MM.1S (cell line): ENCODE measurements around the gene RGS16.

Source experiments
- DNase-seq: peaks from one replicate; pipeline ENCODE4 v3.0.0-alpha.2; 2015
- H2AFZ ChIP-seq: fragments of 300-600 bp; sonication (generic); 2 replicates; pipeline ENCODE4 v1.6.0; 2016; ENCODE audit warnings: antibody characterized with exemption, low read length
- H3F3A ChIP-seq: fragments of 300-600 bp; sonication (generic); 2 replicates; pipeline ENCODE4 v1.6.1; 2016; ENCODE audit warnings: mild to moderate bottlenecking, antibody characterized with exemption, low read length, moderate library complexity, mixed read lengths; ENCODE audit not compliant: insufficient read depth
- H3K27ac ChIP-seq: fragments of 300-600 bp; sonication (generic); 2 replicates; pipeline ENCODE4 v1.5.1; 2016; ENCODE audit warnings: mild to moderate bottlenecking, low read length
- H3K27me3 ChIP-seq: fragments of 300-600 bp; sonication (generic); replicated peaks from 2 replicates; pipeline ENCODE4 v1.6.0; 2016; ENCODE audit warnings: low read length; ENCODE audit not compliant: insufficient read depth
- H3K36me3 ChIP-seq: fragments of 300-600 bp; sonication (generic); replicated peaks from 2 replicates; pipeline ENCODE4 v1.6.1; 2016; ENCODE audit warnings: mild to moderate bottlenecking, low read length, mixed read lengths; ENCODE audit not compliant: insufficient read depth
- H3K4me1 ChIP-seq: fragments of 300-600 bp; sonication (generic); 2 replicates; pipeline ENCODE4 v1.6.1; 2016; ENCODE audit warnings: low read length, mixed read lengths
- H3K4me2 ChIP-seq: fragments of 300-600 bp; sonication (generic); 2 replicates; pipeline ENCODE4 v1.6.0; 2016; ENCODE audit warnings: low read depth, low read length
- H3K4me3 ChIP-seq: fragments of 300-600 bp; sonication (generic); 2 replicates; pipeline ENCODE4 v1.5.1; 2016; ENCODE audit warnings: low read length, mixed read lengths
- H3K79me2 ChIP-seq: fragments of 300-600 bp; sonication (generic); 2 replicates; pipeline ENCODE4 v1.6.1; 2016; ENCODE audit warnings: mixed run types, low read length, mixed read lengths
- H3K9ac ChIP-seq: fragments of 300-600 bp; sonication (generic); 2 replicates; pipeline ENCODE4 v1.6.1; 2016; ENCODE audit warnings: low read length, mixed read lengths
- H3K9me2 ChIP-seq: fragments of 300-600 bp; sonication (generic); replicated peaks from 2 replicates; pipeline ENCODE4 v1.6.1; 2016; ENCODE audit warnings: mild to moderate bottlenecking, low read length, mixed read lengths; ENCODE audit not compliant: insufficient read depth
- H3K9me3 ChIP-seq: fragments of 300-600 bp; sonication (generic); replicated peaks from 2 replicates; pipeline ENCODE4 v1.6.1; 2016; ENCODE audit warnings: mild to moderate bottlenecking, low read length, mixed read lengths; ENCODE audit not compliant: insufficient read depth
- H4K20me1 ChIP-seq: fragments of 300-600 bp; sonication (generic); 2 replicates; pipeline ENCODE4 v1.6.1; 2016; ENCODE audit warnings: mild to moderate bottlenecking, low read length, moderate library complexity, mixed read lengths; ENCODE audit not compliant: insufficient read depth
- EZH2 ChIP-seq: fragments of 300-600 bp; sonication (generic); optimal IDR thresholded peaks from 2 replicates; pipeline ENCODE3; 2017; ENCODE audit warnings: low read depth, mild to moderate bottlenecking, antibody characterized with exemption, low read length, mixed read lengths
- EZH2phosphoT487 ChIP-seq: fragments of 300-600 bp; sonication (generic); IDR thresholded peaks from 2 replicates; pipeline ENCODE4 v1.6.1; 2018; ENCODE audit warnings: antibody characterized with exemption, low read length
- TF ChIP-seq, protein P1 (sequence below): fragments of 300-600 bp; sonication (generic); IDR thresholded peaks from 2 replicates; pipeline ENCODE4 v1.5.1; 2016; ENCODE audit warnings: antibody characterized with exemption, low read length, mixed read lengths

RGS16 gene

DNA sequence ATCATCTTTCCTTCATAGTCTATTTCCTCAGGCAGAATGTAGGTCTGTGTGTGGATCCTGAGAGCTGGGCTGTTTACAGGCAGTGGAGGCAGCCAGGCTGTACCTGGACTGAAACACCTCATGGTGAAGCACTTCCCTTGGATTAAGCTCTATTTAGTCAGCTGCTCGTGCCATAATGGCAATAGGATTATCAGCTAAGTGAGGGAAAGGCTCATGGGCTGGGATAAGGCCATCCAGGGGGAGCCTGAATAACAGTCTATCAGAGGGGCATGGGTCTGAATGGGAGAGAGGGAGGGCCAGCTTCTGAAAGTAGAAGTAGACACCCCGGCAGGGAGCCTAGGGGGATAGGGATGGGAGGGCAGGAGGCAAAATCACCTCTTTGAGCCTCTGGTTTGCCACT, 23.5 kb downstream of the RGS16 start:
- DNase-seq: no peak
- Histone ChIP-seq H3K79me2 (no peaks in the 10 kb centered on the region), H3K4me1 (no peaks in the 10 kb centered on the region), H3K9me2 (no peaks in the 10 kb centered on the region), H3K9ac (no peak overlapping the region), H3K27ac (no peak overlapping the region), H3K4me3 (no peak overlapping the region), H3F3A (no peaks in the 10 kb centered on the region), H2AFZ (no peak overlapping the region), H3K27me3 (no peaks in the 10 kb centered on the region), H3K9me3 (no peaks in the 10 kb centered on the region), H4K20me1 (no peaks in the 10 kb centered on the region), H3K36me3 (0 out of 2 replicates have a peak, but pooled peaks cover 3% of the 10 kb centered on the region), H3K4me2 (no peak overlapping the region)
- TF ChIP-seq, protein P1, sequence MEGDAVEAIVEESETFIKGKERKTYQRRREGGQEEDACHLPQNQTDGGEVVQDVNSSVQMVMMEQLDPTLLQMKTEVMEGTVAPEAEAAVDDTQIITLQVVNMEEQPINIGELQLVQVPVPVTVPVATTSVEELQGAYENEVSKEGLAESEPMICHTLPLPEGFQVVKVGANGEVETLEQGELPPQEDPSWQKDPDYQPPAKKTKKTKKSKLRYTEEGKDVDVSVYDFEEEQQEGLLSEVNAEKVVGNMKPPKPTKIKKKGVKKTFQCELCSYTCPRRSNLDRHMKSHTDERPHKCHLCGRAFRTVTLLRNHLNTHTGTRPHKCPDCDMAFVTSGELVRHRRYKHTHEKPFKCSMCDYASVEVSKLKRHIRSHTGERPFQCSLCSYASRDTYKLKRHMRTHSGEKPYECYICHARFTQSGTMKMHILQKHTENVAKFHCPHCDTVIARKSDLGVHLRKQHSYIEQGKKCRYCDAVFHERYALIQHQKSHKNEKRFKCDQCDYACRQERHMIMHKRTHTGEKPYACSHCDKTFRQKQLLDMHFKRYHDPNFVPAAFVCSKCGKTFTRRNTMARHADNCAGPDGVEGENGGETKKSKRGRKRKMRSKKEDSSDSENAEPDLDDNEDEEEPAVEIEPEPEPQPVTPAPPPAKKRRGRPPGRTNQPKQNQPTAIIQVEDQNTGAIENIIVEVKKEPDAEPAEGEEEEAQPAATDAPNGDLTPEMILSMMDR: no peak
- no peak for TF ChIP-seq EZH2phosphoT487
- TF ChIP-seq EZH2: no peak

DNA sequence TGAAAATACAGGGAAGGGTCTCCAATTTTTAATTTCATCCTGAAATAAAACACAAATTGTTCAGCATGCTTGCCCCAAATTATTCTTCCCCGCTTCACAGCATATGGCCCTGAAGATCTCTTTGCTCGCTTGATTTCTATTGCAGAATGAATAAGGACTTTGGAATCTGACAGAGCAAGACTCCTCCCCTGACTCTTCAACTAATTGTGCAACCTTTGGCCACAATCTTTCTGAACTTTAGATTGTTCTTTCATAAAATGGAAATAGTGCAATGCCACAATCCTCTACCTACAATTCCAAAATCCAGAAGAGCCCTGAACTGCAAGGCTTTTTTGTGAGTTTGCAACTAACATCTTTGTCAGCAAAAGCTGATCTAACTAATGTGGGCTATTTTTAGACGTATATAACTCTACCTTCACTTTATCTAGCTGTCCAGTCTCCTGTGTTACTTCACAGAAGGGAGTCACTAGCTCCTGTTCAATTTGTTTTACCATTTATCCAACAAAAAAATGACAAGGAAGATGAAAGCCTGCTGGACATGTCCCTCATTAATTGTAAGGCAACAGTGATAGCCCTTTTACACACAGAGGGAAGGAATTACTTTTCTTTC, 28.5 kb downstream of the RGS16 start:
- no peaks in the 10 kb centered on the region for H3K79me2 ChIP-seq
- no peak for DNase-seq
- H3K27me3 ChIP-seq: no peaks in the 10 kb centered on the region

DNA sequence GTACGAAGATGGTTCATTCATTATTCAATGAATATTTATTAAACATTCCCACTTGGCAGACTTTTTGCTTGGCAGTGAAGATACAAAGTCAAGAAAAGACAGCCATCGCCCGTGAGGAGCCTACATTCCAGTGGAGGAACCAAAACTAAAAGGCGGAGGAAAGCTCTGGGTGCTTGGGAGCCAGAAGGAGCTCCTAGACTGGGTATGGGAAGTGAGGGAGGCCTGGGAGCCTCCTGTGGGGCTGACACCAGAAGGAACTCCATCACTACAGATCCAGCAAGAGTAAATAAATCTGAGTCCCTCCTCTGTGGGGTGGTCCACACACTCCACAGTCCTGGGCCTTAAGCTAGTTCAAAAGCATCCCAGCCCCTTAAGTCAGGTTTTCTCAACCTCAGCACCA, 30.0 kb downstream of the RGS16 start:
- Histone ChIP-seq H3K27ac (no peak overlapping the region), H3K9ac (no peak overlapping the region), H3K4me3 (no peak overlapping the region), H3K36me3 (no peaks in the 10 kb centered on the region), H3K4me2 (no peak overlapping the region), H4K20me1 (no peaks in the 10 kb centered on the region), H3F3A (no peaks in the 10 kb centered on the region), H3K4me1 (no peaks in the 10 kb centered on the region), H2AFZ (no peak overlapping the region), H3K27me3 (no peaks in the 10 kb centered on the region), H3K9me2 (no peaks in the 10 kb centered on the region), H3K9me3 (no peaks in the 10 kb centered on the region), H3K79me2 (no peaks in the 10 kb centered on the region)
- no peak for DNase-seq
- TF ChIP-seq, protein P1: no peak
- TF ChIP-seq EZH2phosphoT487: no peak
- no peak for TF ChIP-seq EZH2

More for the DNA sequence above, 28.5 kb downstream of the RGS16 start:
- no peak overlapping the region for H2AFZ ChIP-seq
- no peaks in the 10 kb centered on the region for H4K20me1 ChIP-seq
- H3K9me3 ChIP-seq: no peaks in the 10 kb centered on the region
- H3K4me2 ChIP-seq: no peak overlapping the region
- H3K9me2 ChIP-seq: no peaks in the 10 kb centered on the region
- no peaks in the 10 kb centered on the region for H3F3A ChIP-seq
- no peaks in the 10 kb centered on the region for H3K4me1 ChIP-seq
- H3K27ac ChIP-seq: no peak overlapping the region
- no peak overlapping the region for H3K9ac ChIP-seq
- no peak overlapping the region for H3K4me3 ChIP-seq
- TF ChIP-seq, protein P1: no peak
- TF ChIP-seq EZH2phosphoT487: no peak
- TF ChIP-seq EZH2: no peak
- H3K36me3 ChIP-seq: 0 out of 2 replicates have a peak, but pooled peaks cover 3% of the 10 kb centered on the region
